ENCODE data around the gene GABRB1.
"Not testable (repeated sequence)": the region's sequence is repeated elsewhere in the genome, so short reads cannot be mapped to it uniquely, and the experiment has no call there.

Gene GABRB1

DNA sequence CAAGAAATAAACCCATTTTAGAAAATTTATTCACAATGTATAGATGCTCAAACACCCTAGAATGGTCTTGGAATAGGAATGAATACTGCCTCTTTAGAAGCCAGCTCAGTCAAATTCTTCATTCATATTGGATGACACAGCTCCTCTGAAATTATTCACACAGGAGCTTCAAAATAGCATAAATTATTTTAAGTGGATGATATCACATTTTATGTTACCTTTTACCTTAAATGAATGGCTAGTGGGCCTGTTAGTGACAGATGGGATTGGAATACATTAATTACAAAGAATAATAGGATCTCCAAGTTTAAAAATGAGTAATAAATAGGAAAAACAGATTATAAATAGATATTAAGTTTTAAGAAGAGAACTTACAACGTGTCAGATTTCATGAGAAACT, 184.4 kb downstream of the GABRB1 start:
- DNase-seq: no peak

DNA sequence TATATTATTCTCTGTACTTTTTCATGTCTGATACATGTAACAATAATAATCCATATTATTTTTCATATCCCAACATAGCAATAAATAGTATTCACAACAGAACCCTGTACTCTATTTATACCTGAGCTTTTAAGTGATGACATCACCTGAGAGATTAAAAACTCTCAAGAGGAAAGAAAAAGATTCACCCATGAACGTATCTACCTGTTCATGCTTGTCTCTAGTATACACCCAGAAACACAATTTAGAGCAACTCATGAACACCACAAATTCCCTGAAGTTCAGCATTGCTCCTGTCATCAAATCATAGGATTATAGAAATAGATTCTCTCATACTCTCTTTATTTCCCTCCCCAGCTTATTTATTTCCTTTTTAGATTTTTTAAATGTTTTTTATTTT, 185.9 kb downstream of the GABRB1 start:
- no peak for DNase-seq

DNA sequence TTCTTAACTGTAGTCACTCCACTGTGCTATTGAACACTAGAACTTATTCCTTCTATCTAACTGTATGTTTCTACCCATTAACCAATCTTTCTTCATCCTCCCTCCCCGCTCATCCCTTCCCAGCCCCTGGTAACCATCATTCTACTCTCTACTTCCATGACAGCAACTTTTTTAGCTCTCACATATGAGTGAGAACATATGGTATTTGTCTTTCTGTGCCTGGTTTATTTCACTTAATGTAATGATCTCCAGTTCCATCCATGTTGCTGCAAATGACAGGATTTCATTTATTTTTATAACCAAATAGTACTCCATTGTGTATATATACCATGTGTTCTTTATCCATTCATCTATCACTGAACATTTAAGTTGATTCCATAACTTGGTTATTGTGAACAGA, 186.5 kb downstream of the GABRB1 start:
- no peak for DNase-seq

DNA sequence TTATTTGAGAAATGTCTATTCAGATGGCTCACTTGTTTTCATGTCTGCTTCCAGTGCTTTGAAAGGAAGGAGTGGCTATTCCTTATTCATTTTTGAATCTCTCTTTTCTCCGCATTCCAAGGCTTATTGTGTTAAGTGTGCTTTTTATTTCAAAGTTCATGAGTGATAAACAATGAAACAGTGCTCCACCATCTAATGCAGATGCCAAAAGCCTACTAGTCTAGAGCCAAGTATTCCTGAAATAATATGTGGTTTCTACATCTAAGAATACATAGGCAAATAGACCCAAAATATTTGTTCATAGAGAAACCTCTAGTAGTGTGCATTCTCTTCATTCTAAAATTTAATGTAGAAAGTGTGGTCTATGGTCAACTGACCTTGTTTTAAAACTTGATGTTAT, 187.3 kb downstream of the GABRB1 start:
- no peak for DNase-seq

DNA sequence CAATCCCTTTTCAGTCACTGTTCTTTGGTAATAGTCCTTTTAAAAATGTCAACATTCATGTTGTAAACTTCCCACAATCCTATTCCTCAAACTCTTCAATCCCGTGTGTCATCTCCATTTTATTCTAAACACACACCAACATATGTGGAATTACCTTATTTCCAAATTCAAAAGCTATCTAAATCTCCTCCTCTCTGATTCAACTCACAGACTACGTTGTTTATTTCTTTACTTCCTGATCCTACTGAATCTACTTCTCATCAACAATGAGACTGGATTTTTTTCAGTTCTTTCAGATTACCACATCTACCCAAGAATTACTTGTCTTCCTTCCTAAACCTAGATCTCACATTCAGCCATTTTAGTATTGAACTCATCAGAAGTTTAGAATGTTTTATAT, 188.2 kb downstream of the GABRB1 start:
- DNase-seq: no peak

DNA sequence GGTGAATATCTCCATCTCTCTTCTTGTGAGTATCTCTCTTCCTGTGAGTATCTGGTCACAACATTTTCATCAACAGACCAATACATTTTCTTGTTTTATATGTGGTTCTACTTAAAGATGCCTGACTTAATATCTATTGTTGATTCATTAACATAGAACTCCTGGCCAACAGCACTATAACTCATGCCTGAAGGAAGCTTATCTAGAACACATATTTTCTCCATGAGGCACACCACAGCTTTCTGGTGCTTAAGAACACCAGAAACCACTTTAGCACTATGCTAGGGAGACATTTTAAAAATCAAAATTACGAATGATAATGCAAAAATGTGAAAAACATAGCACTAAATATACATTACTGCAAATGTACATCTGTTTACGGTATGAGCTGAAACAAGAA, 190.4 kb downstream of the GABRB1 start:
- DNase-seq: no peak

DNA sequence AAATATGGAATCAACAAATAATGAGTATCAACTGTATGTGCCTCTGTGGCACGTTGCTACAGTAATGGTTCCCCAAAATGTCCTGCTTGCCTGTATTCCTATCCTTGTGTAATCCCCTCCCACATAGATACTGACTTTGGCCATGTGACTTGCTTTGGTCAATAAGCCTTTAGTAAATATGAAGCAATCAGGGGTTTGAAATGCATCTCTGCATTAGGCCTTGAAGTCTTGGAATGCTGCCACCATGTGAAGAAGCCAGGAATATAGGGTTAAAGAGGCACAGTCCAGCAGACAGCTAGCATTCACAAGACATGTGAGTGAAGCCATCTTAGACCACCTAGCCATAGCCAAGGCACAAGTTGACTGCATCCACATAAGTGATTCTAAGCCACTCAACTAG, 190.9 kb downstream of the GABRB1 start:
- DNase-seq: no peak

DNA sequence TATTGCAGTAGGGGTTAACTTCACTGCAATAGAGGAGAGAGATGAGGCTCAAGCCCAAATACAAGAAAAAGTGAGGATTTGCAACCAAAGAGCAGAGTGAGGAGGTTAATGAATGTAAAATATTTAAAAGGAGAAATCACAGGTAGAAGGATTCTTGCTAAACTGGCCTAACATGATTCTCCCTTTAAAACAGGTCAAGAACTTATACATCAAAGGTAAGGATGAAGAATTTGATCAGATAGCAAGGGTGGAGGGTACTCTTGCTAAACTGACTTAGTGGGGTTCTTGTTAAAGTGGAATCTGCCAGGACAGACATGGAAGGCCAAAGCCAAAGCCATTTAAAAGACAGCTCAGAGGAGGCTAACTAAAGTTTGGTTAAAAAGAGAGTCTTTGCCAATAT, 193.0 kb downstream of the GABRB1 start:
- DNase-seq: no peak

DNA sequence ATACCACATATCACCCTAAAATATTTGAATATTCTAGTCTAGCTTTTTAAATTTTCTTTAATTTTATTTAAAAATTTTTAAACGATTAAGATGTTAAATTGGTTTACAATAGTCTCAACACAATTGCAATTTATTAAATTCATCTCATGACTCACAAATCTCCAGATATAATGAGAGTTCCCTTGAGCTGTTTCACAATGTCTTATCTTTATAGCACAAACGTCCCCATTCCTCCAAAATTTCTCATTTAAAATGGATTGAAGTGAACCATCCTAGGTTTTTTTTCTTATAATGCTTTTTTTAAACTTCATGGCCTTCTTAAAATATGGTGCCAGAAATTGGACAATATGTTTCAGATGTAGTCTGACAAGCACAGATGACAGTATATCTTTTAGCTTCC, 204.4 kb downstream of the GABRB1 start:
- no peak for DNase-seq

DNA sequence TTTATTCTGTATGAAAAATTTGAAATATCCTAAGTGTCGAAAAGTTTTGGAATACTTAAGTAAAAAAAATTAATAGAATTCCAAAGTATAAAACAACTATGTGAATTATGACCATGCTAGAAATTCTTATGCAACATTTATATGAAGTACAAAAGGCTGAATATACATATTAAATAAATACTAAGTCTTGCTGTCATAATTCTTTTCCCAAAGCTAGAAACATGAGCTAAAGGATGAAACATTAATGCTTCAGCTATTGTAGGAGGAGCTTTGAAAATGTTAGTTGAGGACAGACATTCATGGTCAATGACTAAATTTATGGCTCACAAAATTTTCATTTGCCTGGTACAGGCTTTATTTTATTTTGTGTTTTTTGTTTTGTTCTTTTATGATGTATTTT, 207.3 kb downstream of the GABRB1 start:
- no peak for DNase-seq

DNA sequence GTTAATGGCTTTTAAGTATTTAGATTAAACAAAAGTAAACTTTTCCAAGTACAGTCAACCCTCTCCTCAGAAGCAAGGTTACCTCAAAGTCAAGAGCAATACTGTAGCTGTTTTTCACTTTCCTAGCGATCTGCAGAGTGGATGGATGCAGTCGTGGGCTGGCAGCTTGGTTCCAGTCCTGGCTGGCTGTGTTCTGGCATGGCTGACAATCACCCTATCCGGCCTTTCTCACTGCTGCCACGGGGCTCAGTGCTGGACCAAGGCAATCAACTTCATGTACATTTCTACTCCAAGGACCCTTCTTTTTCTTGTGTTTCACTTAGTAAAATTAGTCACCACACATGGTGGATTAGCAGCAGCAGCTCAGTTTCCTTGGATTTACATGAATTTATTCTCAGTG, 208.3 kb downstream of the GABRB1 start:
- DNase-seq: no peak

DNA sequence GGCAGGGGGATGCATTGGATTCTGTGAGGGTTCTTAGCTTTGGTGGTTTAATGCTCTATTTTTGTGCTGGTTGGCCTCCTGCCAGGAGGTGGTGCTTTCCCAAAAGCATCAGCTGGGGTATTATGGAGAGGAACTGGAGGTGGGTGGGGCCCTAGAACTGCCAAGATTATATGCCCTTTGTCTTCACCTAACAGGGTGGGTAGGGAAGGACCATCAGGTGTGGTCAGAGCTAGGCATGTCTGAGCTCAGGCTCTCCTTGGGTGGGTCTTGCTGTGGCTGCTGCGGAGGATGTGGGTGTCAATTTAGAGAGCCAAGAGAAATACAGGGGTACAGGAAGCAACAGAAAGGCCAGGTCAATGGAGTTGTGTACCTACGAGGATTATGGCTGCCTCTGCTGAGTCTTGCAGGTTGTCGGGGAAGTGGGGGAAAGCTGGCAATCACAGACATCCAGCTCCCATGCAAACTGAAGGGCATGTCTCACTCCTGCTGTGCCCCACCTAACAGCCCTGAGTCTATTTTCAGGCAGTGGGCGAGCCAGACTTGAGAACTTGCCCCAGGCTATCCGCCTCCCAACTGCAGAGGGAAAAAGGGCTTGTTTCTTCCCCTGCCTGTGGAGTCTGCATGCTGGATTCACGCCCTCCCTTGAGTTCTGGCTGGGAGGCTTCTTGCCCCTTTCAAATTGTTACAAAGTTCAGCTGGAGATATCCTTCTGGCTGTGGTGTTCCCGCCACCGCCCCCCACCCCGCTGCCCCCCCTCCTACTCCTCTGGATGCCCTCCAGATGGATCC, 220.2 kb downstream of the GABRB1 start:
- no peak for DNase-seq

DNA sequence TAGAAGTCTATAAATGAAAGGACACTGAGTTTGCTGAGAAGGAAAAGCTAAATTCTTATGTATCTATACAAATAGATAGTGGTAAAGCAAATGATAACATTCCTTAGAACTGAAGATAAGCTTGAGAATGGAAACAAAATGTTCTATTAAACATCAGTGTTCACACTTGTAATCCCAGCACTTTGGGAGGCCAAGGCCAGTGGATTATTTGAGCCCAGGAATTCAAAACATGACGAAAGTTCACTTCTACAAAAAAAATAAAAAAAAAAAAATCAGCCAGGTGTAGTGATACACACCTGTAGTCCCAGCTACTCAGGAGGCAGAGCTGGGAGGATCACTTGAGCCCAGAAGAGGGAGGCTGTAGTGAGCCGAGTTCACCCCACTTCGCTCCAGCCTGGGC, 232.4 kb downstream of the GABRB1 start:
- no peak for DNase-seq

DNA sequence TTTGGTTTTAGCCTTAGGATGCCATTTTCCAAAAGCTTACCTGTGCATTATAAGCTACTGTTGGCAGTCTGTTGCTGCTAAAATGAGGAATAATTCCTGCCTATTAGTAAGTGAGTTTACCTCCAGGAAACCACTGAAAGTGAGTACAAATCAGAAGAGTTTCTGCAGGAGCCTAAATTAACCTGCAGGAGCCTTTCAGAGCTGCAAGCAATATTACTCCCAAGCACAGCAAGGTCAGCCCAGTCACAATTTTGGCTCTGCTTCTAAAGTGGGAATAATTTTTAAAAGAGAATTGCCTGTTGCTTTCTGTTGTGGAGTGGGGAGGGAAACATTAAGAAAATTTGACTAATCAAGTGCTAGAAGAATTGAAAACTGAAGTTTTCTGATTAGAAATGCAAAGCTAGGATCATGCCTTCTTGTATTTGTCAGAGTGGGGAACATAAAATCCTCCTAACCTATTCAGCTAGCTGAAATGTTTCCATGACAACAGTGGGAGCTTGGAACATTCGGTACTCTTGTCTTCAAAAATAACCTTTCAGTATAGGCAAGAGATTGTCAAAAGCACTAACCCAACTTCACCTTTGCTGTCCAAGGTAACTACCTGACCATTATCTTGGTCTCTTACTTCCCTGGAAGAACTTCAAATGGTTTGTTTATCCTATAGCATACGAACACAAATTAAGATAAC, 239.0 kb downstream of the GABRB1 start:
- peak in 1 of 2 experiments; percentile 19 for DNase-seq

DNA sequence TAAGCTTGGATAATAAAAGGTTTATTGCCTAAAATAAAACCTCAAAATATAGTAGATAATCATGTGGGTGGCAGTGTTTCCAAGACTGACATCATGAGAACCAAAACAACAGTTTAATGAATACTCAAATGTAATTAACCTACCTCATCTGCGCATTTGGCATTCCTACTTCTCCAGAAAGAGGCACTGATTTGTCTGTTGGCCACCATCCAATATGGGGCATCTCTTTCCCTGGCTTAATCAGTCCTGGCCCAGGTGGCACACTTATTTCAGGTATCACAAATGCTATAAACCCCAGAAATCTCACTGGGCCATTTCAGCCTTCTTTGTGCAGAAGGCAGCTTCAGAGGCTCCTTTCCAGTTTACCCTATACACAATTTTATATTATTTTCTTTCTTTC, 239.9 kb downstream of the GABRB1 start:
- DNase-seq: peak; percentile 13 to 72

DNA sequence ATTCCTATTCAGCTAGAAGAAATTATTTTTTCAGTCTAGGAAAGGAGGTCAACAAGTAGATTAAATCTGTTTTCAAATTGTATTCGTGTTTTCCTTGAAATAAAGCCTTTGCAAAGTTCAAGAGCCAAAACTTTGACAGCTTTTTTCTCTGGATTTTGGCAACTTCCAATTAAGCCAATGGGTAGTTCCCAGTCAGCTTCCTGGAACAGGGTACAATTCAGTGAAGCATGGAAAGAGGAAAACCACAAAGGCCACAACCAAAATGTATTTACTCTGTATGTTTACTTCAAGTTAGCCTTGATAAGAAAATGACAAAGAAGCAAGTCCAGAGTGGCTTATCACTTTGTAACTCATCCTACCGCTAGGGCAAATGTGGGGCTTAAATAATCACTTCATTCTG, 243.5 kb downstream of the GABRB1 start:
- DNase-seq: no peak

DNA sequence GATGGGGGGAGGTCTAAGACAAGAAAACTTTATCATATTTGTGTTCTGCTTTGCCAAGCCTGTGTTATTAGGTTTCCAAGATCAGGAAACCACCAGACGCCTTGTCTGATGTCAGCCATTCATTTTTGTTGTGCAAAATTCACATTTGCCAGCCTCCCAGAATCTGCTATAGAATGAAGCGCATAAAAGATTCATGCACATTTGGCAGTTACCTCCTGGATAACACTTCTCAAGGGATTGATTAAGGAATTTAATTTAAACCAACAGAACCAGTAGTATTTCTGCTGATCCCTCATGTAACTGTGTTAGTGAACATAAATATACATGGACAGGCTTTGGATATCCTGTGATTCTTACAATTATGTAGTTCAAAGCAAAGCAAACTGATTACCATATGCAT, 244.2 kb downstream of the GABRB1 start:
- DNase-seq: no peak

DNA sequence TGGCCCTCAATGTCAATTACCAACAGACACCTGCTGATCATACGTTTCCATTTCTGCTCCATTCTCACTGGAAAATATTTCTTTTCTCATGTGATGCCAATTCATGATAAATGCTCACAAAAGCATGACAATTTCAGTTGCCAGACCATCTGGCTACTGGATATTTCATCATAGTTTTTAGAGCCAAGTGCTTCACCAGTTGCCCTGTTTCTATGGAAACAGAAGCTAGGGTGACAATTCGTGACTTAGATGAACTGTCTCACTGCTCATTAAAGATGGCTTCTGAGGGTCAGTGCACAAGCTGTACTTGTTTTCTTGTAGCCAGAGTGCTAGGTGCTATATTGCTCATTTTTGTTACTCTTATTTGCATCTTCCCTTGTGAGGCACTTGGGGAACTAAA, 247.3 kb downstream of the GABRB1 start:
- peak; percentile 28 to 66 for DNase-seq

DNA sequence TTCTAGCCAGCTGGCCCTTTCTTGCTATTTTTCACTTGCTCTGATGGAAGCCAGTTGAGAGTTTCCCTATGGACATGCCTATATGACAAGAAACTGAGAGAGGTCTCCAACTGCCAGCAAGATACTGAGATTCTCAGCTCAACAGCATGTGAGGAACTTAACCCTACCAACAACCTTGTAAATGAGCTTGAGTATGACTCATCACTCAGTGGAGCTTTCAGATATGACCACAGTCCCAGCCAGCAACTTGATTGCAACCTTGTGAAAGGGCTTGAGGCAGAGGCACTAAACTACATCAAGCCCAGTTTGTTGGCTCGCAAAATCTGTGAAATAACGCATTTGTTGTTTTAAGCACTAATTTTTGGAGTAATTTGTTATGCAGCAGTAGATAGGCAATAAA, 256.4 kb downstream of the GABRB1 start:
- no peak for DNase-seq

DNA sequence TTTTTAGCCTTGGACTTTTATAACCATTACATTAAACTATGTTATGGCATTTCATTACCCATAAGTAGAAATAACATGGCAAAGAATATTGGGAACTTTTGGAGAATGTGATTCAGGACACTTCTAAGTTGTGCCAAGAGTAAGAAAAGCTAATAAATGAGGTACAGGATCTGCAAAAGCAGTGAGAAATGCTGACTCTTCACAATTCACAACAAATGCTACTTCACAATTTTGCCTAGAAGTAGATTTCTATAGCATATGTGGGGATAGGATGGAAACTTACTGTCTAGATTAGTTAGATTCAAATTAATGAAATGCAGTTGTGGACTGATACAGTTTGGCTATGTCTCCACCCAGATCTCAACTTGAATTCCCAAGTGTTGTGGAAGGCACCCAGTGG, 258.4 kb downstream of the GABRB1 start:
- DNase-seq: no peak

DNA sequence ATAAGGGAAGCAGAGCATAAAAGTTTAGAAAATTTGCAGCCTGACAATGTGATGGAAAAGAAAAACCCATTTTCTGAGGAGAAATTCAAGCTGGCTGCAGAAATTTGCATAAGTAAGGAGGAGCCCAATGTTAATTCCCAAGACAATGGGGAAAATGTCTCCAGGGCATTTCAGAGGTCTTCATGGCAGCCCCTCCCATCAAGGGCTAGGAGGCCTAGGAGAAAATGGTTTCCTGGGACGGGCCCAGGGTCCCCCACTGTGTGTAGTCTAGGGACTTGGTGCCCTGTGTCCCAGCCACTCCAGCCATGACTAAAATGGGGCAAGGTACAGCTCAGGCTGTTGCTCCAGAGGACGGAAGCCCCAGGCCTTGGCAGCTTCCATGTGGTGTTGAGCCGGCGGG, 259.5 kb downstream of the GABRB1 start:
- not testable (repeated sequence) for DNase-seq

DNA sequence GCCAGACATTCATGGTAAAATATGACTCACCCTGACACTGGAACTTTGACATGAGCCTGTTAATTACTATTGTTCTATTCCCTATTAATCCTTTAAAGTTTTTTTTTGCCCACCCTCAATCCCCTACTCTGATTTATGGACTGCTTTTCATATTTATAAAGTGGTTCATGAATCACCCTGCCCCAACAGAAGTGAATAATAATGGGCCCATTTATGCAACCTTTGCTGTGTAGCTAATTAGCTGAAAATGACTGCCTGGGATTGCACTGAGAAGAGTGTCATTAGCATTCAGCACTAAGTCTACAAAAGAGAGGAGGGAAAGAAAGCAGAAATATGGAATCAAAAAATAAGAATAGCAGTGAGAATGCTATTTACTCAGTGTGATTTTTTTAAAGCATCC, 277.8 kb downstream of the GABRB1 start:
- no peak for DNase-seq

DNA sequence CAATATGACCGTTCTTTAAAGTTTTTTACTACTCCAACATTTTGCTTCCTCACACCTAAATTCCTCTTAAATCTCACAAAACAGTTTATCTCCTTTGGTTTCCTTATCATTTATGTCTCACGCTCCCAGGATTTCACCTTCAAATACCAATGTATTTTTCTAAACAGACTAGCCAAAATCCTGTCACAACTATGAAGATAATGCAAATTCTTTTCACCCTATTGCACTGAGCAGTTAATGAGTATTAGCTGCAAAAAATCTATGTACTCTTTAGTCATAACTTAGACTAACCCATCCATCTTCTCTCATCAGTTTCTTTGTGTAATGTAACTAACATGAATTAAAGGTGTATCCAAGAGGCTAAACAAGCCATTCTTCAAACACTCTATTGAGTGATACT, 280.8 kb downstream of the GABRB1 start:
- no peak for DNase-seq

DNA sequence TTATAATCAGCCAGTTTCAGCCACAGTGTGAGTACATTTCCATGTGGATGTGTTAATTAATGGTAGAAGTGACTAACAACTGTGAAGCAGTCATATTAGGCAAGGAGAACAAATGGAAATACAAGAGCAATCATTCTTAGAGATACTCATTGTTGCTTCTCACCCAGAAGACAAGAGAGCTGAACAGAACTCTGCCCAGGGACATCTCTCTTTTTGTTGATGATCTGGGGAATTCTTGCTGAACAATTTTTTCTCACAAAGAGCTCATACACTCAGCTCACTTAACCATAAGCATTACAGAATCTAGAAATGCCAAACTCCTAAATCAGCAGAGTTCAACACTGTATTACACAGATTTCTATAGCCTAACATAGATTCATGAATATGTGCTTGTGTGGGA, 282.0 kb downstream of the GABRB1 start:
- no peak for DNase-seq

DNA sequence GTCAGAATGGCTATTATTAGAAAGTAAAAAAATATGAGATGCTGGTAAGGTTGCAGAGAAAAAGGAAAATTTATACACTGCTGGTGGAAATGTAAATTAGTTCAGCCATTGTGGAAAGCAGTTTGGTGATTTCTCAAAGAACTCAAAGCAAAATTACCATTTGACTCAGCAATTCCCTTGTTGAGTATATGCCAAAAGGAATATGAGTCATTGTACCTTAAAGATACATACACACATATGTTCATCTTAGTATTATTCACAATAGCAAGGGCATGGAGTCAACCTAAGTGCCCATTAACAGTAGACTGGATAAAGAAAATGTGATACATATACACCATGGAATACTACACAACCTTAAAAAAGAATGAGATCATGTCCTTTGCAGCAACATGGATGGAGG, 284.0 kb downstream of the GABRB1 start:
- no peak for DNase-seq

Measured in NCI-H2081 (cell line).